Epithelial cell of esophagus (primary cell): ENCODE data around the gene DIP2C.
A peak's percentile ranks its signal among the peaks of the same experiment; 100 is the strongest.
"Not testable (repeated sequence)": the region's sequence is repeated elsewhere in the genome, so short reads cannot be mapped to it uniquely, and the experiment has no call there.

Experiments used
- DNase-seq: peaks from one replicate; pipeline ENCODE4 v3.0.0; 2010; ENCODE audit warnings: low read depth
- H3K4me3 ChIP-seq: 2 replicates; pipeline ENCODE4 v1.5.1; 2011; ENCODE audit warnings: mild to moderate bottlenecking, low read length, control low read depth
- CTCF ChIP-seq: IDR thresholded peaks from 2 replicates; pipeline ENCODE4 v1.5.1; 2011; ENCODE audit warnings: low read depth, mild to moderate bottlenecking, low read length, control low read depth, inconsistent platforms; ENCODE audit not compliant: insufficient read depth; ENCODE audit errors: missing control alignments

The DIP2C gene

GRCh38 chr10:397321-398068, 292.0 kb downstream of the DIP2C start:
- no peak overlapping the region for H3K4me3 ChIP-seq
- TF ChIP-seq CTCF = no peak
- DNase-seq = peak; percentile 4

- H3K4me3 ChIP-seq = no peak overlapping the region
- no peak for DNase-seq
- TF ChIP-seq CTCF = no peak
Measured at GRCh38 chr10:396535-397220, 292.8 kb downstream of the DIP2C start.

- DNase-seq = no peak
- no peak for TF ChIP-seq CTCF
- H3K4me3 ChIP-seq = no peak overlapping the region
Measured at GRCh38 chr10:396107-396506, 293.4 kb downstream of the DIP2C start.

- TF ChIP-seq CTCF = no peak
- no peak for DNase-seq
Measured at GRCh38 chr10:395665-396064, 293.8 kb downstream of the DIP2C start.

GRCh38 chr10:394439-395101, 294.9 kb downstream of the DIP2C start:
- not testable (repeated sequence) for H3K4me3 ChIP-seq, DNase-seq

More at GRCh38 chr10:395665-396064, 293.8 kb downstream of the DIP2C start:
- H3K4me3 ChIP-seq = no peak overlapping the region

GRCh38 chr10:393787-394438, 295.6 kb downstream of the DIP2C start:
- no peak for TF ChIP-seq CTCF
- H3K4me3 ChIP-seq = no peak overlapping the region
- no peak for DNase-seq

GRCh38 chr10:393106-393745, 296.2 kb downstream of the DIP2C start:
- no peak for DNase-seq
- no peak overlapping the region for H3K4me3 ChIP-seq
- TF ChIP-seq CTCF = no peak
